Adipocyte (in vitro differentiated cells): ENCODE results near the gene GPRC5A.
"Not testable (repeated sequence)": the region's sequence is repeated elsewhere in the genome, so short reads cannot be mapped to it uniquely, and the experiment has no call there.

Source experiments
- DNase-seq: peaks from one replicate; pipeline ENCODE4 v3.0.0-alpha.2; 2015; ENCODE audit warnings: low read depth
- H3K27me3 ChIP-seq: replicated peaks from 2 replicates; pipeline ENCODE4 v1.7.0; 2013; ENCODE audit warnings: mild to moderate bottlenecking, low read length, moderate library complexity; ENCODE audit not compliant: control insufficient read depth, insufficient read depth
- H3K36me3 ChIP-seq: 2 replicates; pipeline ENCODE4 v1.7.0; 2013; ENCODE audit warnings: low read length, mild to moderate bottlenecking, moderate library complexity; ENCODE audit not compliant: control insufficient read depth, insufficient read depth, severe bottlenecking
- H3K4me1 ChIP-seq: 2 replicates; pipeline ENCODE4 v1.7.0; 2013; ENCODE audit warnings: mild to moderate bottlenecking, low read length, moderate library complexity; ENCODE audit not compliant: control insufficient read depth, insufficient read depth
- H3K4me3 ChIP-seq: 2 replicates; pipeline ENCODE4 v1.7.0; 2013; ENCODE audit warnings: mild to moderate bottlenecking, low read length, moderate library complexity
- H3K9ac ChIP-seq: 2 replicates; pipeline ENCODE4 v1.7.0; 2013; ENCODE audit warnings: mild to moderate bottlenecking, low read length, moderate library complexity
- H3K9me3 ChIP-seq: 2 replicates; pipeline ENCODE4 v1.7.0; 2013; ENCODE audit warnings: mild to moderate bottlenecking, low read length, moderate library complexity; ENCODE audit not compliant: control insufficient read depth

The GPRC5A gene

GRCh38 chr12:12874029-12874428, 17.3 kb upstream of the GPRC5A start:
- DNase-seq, result no peak

GRCh38 chr12:12875301-12875700, 16.1 kb upstream of the GPRC5A start:
- H3K4me1 ChIP-seq, H3K9ac ChIP-seq, DNase-seq, H3K27me3 ChIP-seq, H3K36me3 ChIP-seq, H3K9me3 ChIP-seq, H3K4me3 ChIP-seq: not testable (repeated sequence)

More at GRCh38 chr12:12874029-12874428, 17.3 kb upstream of the GPRC5A start:
- Histone ChIP-seq H3K27me3 (no peaks in the 10 kb centered on the region), H3K4me3 (no peak overlapping the region), H3K9ac (no peak overlapping the region), H3K9me3 (no peaks in the 10 kb centered on the region), H3K4me1 (peaks cover 7% of the 10 kb centered on the region), H3K36me3 (no peaks in the 10 kb centered on the region)

- H3K27me3 ChIP-seq, result no peaks in the 10 kb centered on the region
- H3K4me1 ChIP-seq, result peaks cover 4% of the 10 kb centered on the region
- no peak for DNase-seq
- H3K4me3 ChIP-seq, result no peak overlapping the region
- H3K9ac ChIP-seq, result no peak overlapping the region
- no peaks in the 10 kb centered on the region for H3K36me3 ChIP-seq
- no peaks in the 10 kb centered on the region for H3K9me3 ChIP-seq
Observed at GRCh38 chr12:12877153-12877768, 14.1 kb upstream of the GPRC5A start.

- Histone ChIP-seq H3K4me1 (no peaks in the 10 kb centered on the region), H3K36me3 (no peaks in the 10 kb centered on the region), H3K9me3 (no peaks in the 10 kb centered on the region), H3K4me3 (no peak overlapping the region), H3K9ac (no peak overlapping the region), H3K27me3 (no peaks in the 10 kb centered on the region)
- peak; percentile 35 for DNase-seq
Observed at GRCh38 chr12:12877781-12878455, 13.4 kb upstream of the GPRC5A start.

- no peaks in the 10 kb centered on the region for H3K9me3 ChIP-seq
- H3K4me1 ChIP-seq, result peaks cover 3% of the 10 kb centered on the region
- H3K4me3 ChIP-seq, result no peak overlapping the region
- H3K27me3 ChIP-seq, result no peaks in the 10 kb centered on the region
- H3K9ac ChIP-seq, result no peak overlapping the region
- H3K36me3 ChIP-seq, result no peaks in the 10 kb centered on the region
- DNase-seq, result no peak
Observed at GRCh38 chr12:12880537-12880936, 10.8 kb upstream of the GPRC5A start.

GRCh38 chr12:12881151-12881909, 10.0 kb upstream of the GPRC5A start:
- no peak overlapping the region for H3K4me3 ChIP-seq
- H3K27me3 ChIP-seq, result no peaks in the 10 kb centered on the region
- DNase-seq, result no peak
- H3K4me1 ChIP-seq, result peaks cover 3% of the 10 kb centered on the region
- H3K36me3 ChIP-seq, result no peaks in the 10 kb centered on the region
- H3K9ac ChIP-seq, result no peak overlapping the region
- H3K9me3 ChIP-seq, result no peaks in the 10 kb centered on the region

GRCh38 chr12:12882288-12882687, 9.1 kb upstream of the GPRC5A start:
- H3K9ac ChIP-seq, result no peak overlapping the region
- H3K27me3 ChIP-seq, result no peaks in the 10 kb centered on the region
- DNase-seq, result no peak
- H3K9me3 ChIP-seq, result no peaks in the 10 kb centered on the region
- no peaks in the 10 kb centered on the region for H3K36me3 ChIP-seq
- H3K4me1 ChIP-seq, result peaks cover 3% of the 10 kb centered on the region
- H3K4me3 ChIP-seq, result no peak overlapping the region

- peak; percentile 66 for DNase-seq
- Histone ChIP-seq H3K9me3 (no peaks in the 10 kb centered on the region), H3K4me3 (no peak overlapping the region), H3K27me3 (no peaks in the 10 kb centered on the region), H3K4me1 (peaks cover 3% of the 10 kb centered on the region), H3K9ac (no peak overlapping the region), H3K36me3 (no peaks in the 10 kb centered on the region)
Observed at GRCh38 chr12:12883369-12884001, 7.9 kb upstream of the GPRC5A start.

- no peak overlapping the region for H3K9ac ChIP-seq
- peaks cover 3% of the 10 kb centered on the region for H3K4me1 ChIP-seq
- H3K27me3 ChIP-seq, result no peaks in the 10 kb centered on the region
- DNase-seq, result no peak
- H3K36me3 ChIP-seq, result no peaks in the 10 kb centered on the region
- no peaks in the 10 kb centered on the region for H3K9me3 ChIP-seq
- H3K4me3 ChIP-seq, result no peak overlapping the region
Observed at GRCh38 chr12:12885096-12885792, 6.1 kb upstream of the GPRC5A start.

- Histone ChIP-seq H3K9me3 (no peaks in the 10 kb centered on the region), H3K9ac (no peak overlapping the region), H3K27me3 (no peaks in the 10 kb centered on the region), H3K36me3 (no peaks in the 10 kb centered on the region), H3K4me1 (peaks cover 13% of the 10 kb centered on the region), H3K4me3 (no peak overlapping the region)
- no peak for DNase-seq
Observed at GRCh38 chr12:12887471-12887870, 3.9 kb upstream of the GPRC5A start.

GRCh38 chr12:12889701-12890100, 1.7 kb upstream of the GPRC5A start:
- Histone ChIP-seq H3K9me3 (no peaks in the 10 kb centered on the region), H3K4me1 (peaks cover 10% of the 10 kb centered on the region), H3K9ac (no peak overlapping the region), H3K27me3 (no peaks in the 10 kb centered on the region), H3K4me3 (no peak overlapping the region), H3K36me3 (no peaks in the 10 kb centered on the region)
- DNase-seq, result no peak
